Measurements from ENCODE around the gene TRMT2A. TPM values are rescaled to one million over a fixed set of nuclear protein-coding genes. Genes with fewer than 3 reads are reported as not detected.

TRMT2A gene
- total RNA-seq, 1 experiment from 2014 or later: 43.4 TPM

DNA sequence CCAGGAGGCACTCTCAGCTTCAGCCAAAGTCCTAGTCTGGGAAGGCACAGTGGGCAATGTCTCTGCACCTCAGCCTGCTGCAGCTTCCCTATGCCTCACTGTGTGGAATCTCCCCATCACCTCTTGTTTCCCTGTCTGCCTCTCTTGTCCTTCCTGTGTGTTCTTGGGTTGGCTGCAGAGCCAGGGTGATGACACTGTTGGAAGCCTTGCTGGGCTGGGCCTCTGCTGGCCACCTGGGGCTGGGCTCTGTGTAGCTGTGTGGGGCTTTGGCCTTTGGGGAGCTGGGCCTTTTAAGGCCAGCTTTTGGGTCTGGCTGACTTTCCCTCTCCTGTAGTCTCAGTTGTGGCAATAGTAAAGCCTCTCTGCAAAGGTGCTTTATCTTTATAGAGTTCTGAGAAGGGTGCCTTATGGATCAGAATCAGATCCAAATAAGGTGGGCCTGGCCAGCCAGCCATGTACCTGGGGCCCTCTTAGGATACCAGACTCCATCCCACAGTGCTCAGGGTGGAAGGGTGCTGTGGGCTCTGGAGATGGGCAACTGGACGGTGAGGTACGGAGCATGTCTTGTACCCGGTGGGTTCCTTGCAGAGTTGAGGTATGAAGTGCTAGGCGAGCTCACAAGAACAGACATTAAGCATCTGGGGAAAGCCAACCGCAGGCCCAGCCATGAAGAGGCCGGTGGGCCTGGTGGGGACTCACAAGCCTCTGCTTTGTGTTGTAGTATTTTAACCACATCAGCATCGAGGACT is 11.4 kb downstream of the TRMT2A start:
- Histone ChIP-seq H3K27me3 (no peaks in the 10 kb centered on the region), H3K9me3 (no peaks in the 10 kb centered on the region), H3K4me3 (no peak overlapping the region), H3K36me3 (peaks cover 91% of the 10 kb centered on the region)
- no peak for DNase-seq

DNA sequence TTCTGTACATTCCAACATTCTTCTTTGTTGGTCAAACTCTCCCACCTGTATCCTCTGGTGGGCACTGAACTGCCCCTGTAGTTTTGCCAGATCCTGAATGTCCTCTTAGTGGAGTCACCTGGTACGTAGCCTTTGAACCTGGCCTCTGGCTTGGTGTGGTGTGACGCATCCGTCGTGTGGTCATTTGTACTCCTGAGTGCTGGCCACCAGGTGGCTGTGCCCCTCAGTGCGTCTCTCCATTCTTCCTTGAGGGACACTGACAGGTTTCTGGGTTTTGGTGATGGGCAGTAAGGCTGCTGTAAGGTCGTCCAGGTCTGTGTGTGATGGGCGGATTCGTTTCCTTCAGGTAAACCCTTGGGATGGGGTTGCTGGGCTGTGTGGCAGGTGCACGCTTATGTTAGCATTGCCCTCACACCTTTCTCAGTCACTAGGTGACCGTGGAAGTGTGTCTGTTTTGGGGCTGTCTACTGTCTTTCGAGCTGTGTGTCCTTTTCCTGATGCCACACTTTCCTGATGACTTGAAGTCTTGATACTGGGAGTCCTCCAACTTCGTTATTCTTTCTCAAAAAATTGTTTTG is 14.7 kb downstream of the TRMT2A start:
- H3K36me3 ChIP-seq: peaks cover 93% of the 10 kb centered on the region
- H3K27me3 ChIP-seq: no peaks in the 10 kb centered on the region
- no peak for DNase-seq
- H3K9me3 ChIP-seq: no peaks in the 10 kb centered on the region
- H3K4me3 ChIP-seq: no peak overlapping the region

DNA sequence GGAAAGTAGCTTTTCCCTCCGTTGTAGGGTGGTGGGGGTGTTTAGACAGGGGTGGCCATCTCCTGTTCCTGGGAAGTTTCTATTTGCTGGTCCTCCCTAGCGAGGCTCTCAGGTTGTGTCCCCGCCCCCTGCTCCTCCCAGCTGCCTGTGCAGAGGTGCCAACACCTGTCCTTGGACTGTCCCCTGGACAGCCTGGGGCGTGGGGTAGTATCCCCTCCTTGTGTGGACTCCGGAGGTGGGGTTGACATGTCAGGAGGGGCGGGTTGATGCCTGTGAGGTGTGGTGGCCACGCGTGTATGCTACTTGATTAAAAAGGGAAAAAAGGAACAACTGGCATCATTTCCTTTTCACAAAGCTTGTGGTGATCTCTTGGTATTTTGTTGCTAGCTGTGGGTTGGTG is 15.4 kb downstream of the TRMT2A start:
- Histone ChIP-seq H3K36me3 (peaks cover 93% of the 10 kb centered on the region), H3K9me3 (no peaks in the 10 kb centered on the region; the same call in 1 of the 2 replicates), H3K4me3 (no peak overlapping the region), H3K27me3 (no peaks in the 10 kb centered on the region)
- no peak for DNase-seq

DNA sequence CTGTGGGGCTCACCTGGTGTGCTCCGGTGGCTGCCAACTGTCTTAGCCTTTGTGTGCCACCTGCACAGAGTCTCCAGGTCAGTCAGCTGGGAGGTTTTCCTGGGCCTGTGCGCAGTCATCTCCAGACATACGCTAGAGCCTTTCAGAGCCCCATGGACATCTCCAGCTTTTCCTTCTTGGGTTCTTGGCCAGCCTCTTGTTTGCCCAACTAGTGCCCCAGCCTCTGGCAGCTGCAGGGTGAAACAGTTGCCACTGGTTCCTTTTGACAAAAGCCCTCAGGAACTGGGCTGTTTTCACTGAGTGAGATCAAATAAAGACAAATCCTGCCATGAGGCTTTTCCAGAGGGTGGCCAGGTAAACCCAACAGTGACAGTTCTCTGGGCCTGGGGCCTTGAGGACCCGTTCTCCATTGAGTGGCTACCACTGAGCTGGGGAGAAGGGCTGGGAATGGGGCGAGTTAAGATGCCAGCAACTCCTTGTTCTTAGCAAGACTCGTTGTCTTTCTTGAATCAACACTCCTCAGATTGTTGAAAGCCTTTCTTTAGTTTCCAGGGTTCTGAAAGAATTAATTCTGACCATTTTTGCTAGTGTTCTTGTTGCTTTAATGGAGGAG is 17.8 kb downstream of the TRMT2A start:
- no peak for DNase-seq
- no peaks in the 10 kb centered on the region for H3K27me3 ChIP-seq
- H3K36me3 ChIP-seq: peaks cover 93% of the 10 kb centered on the region
- no peak overlapping the region for H3K4me3 ChIP-seq
- no peaks in the 10 kb centered on the region; the same call in 1 of the 2 replicates for H3K9me3 ChIP-seq

DNA sequence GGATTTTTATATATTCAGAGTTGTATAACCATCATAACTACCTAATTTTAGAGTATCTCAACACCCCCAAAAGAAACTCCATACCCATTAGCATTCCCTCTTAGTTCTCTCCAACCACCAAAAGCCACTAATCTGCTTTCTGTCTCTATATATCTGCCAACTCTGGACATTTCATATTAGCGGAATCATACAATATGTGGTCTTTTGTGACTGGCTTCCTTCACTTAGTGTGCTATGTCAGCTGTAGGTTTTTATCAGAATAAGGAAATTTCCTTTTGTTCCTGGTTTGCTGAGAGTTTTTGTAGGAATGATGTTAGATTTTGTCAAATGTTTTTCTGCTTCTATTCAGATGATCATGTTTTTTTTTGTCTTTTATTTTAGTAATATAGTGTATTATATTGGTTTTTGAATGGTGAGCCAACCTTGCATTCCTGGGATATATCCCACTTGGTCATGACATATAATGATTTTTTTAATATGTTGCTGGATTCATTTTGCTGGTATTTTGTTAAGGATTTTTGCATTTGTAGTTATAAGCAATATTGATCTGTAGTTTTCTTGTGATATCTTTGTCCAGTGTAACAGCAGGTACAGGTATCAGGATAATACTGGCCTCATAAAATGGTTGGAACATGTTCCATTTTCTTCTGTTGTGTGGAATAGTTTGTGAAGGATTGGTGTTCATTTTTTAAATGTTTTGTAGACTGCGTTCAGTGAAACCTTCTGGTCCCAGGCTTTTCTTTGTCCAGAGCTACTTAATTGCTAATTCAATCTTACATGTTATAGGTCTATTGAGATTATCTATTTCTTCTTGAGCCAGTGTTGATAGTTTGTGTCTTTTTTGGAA is 20.2 kb downstream of the TRMT2A start:
- no peaks in the 10 kb centered on the region for H3K27me3 ChIP-seq
- DNase-seq: no peak
- peaks cover 98% of the 10 kb centered on the region for H3K36me3 ChIP-seq
- H3K4me3 ChIP-seq: no peak overlapping the region
- no peaks in the 10 kb centered on the region; the same call in 1 of the 2 replicates for H3K9me3 ChIP-seq

DNA sequence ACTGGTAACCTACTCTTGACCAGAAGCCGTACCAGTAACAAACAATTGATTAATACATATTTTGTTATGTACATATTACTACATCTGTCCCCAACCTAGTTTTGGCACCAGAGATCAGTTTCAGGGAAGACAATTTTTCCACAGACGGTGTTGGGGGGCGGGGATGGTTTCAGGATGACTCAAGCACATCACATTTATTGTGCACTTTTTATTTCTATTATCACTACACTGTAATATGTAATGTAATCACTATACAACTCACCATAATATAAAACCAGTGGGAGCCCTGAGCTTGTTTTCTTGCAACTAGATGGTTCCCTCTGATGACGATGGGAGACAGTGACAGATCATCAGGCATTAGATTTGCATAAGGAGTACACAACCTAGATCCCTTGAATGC is 21.5 kb downstream of the TRMT2A start:
- Histone ChIP-seq H3K36me3 (peaks cover 98% of the 10 kb centered on the region), H3K9me3 (no peaks in the 10 kb centered on the region; the same call in 1 of the 2 replicates), H3K4me3 (no peak overlapping the region), H3K27me3 (no peaks in the 10 kb centered on the region)
- DNase-seq: no peak

DNA sequence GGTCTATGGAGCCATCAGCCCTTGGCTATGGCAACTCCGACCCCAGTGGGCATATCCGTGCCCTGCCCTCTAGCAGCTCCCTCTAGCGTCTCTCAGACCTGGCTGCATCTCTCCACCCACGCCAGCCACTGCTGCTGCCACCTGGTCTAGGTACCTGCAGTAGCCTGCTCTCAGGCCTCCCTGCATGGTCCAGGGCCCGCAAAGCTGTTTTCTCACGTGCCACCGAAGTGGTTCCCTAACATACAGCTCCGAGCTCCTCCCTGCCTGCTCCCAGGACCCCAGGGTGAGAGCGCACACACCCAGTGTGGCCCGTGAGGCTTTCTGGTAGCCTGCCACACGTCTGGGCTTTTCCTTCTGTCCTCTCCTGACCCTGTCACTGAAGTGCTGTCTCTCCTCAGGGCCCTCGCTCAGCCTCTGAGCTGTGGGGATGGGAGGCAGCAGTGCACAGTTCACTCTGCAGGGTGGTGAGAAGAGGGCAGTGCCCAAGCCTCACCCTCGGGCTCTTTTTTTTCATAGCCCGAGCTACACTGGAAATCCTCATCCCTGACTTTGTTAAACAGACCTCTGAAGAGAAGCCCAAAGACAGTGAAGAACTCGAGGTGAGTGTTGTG is 22.7 kb downstream of the TRMT2A start:
- Histone ChIP-seq H3K4me3 (no peak overlapping the region), H3K27me3 (no peaks in the 10 kb centered on the region), H3K36me3 (peaks cover 98% of the 10 kb centered on the region), H3K9me3 (no peaks in the 10 kb centered on the region; the same call in 1 of the 2 replicates)
- DNase-seq: no peak

DNA sequence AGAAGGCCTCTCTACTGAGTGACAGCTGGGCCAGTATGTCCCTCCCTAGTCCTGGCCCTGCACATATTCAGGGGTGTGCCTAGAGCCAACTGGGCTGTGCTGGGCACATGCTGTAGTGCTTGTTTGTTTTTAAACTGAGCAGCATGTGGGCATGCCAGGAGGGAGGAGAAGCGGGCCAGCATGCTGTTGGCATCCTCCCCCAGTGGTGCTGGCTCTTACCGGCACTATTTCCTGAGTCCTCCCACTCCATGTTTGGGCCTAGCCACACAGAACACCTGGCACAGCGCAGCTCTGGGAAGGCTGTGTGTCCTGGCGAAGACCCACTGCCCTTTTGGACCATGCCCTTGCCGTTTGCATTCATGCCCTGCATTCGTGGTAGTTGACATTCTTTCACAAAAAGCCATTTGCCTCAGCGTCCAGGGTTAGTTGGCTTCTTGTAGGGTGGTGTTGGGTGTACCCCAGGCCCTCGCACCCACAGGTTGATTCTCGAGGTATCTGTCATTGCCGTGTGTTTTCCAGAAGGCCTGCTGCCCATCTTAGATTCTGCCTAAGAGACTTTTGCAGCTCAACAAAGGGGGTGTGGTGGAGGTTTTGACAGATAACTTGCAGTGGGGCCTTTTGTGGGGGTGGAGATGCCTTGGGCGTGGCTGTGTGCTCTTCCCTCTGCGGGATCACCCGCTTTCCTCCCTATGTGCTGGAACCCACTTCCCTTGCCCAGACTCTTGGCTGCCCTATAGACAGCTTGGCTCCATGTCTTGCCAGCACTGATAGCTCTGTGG is 23.4 kb downstream of the TRMT2A start:
- Histone ChIP-seq H3K36me3 (peaks cover 97% of the 10 kb centered on the region), H3K9me3 (no peaks in the 10 kb centered on the region; the same call in 1 of the 2 replicates)
- DNase-seq: peak; percentile 50

DNA sequence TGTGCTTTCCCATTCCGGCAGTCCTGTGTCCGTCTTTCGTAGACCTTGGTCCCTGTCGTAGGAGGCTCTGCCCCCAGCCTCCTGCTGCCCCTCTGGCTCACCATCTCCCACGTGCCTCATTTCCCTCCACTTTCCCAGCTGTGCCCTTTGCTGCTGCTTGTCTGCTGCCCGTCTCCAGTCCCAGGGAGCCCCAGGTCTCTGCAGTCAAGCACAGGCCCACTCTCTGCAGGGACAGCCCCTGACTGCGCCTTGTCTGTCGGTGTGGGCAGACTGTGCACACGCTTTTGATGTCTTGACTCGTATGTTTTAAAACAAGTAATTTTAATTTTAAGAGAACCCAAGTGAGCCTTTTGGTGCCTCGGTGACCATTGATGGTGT is 24.6 kb downstream of the TRMT2A start:
- Histone ChIP-seq H3K36me3 (peaks cover 98% of the 10 kb centered on the region), H3K9me3 (no peaks in the 10 kb centered on the region; the same call in 1 of the 2 replicates), H3K27me3 (no peaks in the 10 kb centered on the region), H3K4me3 (no peak overlapping the region)
- no peak for DNase-seq

More for the DNA sequence above, 23.4 kb downstream of the TRMT2A start:
- Histone ChIP-seq H3K4me3 (no peak overlapping the region), H3K27me3 (no peaks in the 10 kb centered on the region)

DNA sequence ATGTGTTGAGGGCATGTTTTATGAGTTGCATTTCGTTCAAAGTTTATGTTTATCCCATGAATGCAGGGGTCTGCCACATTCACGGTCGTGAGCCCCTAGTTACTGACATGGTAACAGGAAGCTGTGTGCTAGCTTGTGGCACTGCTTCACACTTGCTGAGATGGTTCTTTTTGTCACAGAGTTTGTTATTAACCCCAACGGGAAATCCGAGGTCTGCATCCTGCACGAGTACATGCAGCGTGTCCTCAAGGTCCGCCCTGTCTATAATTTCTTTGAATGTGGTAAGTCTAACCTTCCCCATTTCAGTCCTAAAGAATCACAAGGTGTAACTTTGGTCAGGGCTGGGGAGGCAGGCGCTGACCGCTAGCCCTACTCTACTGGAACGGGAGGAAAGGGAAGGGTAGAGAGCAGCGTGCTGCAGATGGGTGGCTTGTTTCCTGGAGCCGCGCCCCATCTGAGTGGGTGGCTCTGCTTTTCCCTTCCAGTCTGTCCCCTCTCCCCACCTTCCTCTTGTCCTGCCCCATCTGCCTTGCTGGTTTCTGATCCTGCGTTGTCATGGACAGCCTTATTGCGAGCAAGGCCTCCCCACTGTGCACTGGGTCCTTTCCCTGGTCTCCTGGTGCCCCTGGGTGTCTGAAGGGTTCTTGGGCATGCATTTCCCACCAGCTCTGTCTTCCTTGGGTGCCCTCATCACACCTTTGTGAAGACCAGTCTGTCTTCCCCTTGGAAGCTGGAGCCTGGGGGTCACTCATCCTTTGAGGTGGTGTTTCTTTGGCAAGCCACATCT is 25.1 kb downstream of the TRMT2A start:
- no peak overlapping the region for H3K4me3 ChIP-seq
- H3K36me3 ChIP-seq: peaks cover 98% of the 10 kb centered on the region
- DNase-seq: no peak
- H3K9me3 ChIP-seq: no peaks in the 10 kb centered on the region; the same call in 1 of the 2 replicates
- H3K27me3 ChIP-seq: no peaks in the 10 kb centered on the region

DNA sequence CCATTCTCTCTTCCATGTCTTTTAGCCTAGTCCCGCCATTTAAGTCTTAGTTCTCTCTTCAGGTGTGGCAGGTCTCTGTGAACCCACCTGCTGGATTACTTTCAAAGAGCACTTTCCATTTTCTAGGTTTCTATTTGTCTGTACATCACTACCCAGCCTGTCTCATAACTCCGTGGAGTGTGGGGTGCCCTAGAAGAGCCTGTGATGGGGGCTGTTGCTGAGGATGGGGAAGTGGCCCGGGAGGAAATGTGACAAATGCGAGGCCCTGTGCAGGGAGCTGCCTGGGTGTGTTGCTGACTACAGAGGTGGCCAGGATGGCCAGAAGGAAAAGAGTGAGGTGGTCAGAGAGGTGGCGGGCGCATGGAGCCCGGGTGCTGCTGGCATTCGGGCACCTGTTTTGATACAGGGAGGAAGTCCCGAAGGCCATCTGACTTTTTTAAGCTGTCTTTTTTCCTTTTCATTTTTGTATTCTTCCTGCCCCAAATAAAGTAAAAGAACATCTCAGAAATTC is 26.2 kb downstream of the TRMT2A start:
- H3K27me3 ChIP-seq: no peaks in the 10 kb centered on the region
- no peak for DNase-seq
- H3K36me3 ChIP-seq: peaks cover 98% of the 10 kb centered on the region
- no peak overlapping the region for H3K4me3 ChIP-seq
- no peaks in the 10 kb centered on the region for H3K9me3 ChIP-seq

DNA sequence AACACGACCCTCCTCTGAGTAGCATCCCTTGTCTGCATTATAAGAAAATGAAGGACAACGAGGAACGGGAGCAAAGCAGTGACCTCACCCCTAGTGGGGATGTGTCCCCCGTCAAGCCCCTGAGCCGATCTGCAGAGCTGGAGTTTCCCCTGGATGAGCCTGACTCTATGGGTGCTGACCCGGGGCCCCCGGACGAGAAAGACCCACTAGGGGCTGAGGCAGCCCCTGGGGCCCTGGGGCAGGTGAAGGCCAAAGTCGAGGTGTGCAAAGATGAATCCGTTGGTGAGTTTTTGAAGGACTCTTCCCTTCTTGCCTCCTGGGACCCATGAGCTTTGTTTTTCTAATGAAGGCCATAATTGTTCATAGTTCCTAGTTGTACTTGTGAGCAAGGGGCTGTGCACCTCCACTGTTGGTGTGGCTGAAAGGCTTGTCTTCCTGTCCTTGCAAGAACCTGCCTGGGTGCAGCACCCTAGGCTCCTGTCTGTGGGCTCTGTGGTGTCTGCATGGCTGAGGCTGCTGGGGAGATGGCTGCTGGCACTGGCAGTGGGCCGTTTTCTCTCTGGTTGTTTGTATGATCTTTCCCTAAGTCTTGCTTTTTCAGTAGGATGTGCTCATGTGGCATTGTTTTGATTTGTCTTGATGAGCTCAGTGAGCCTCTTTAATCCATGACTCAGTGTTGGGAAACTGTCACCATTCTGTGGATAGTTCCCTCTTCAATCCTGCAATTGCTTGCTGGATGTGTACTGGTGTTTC is 26.9 kb downstream of the TRMT2A start:
- Histone ChIP-seq H3K27me3 (no peaks in the 10 kb centered on the region), H3K36me3 (peaks cover 98% of the 10 kb centered on the region), H3K9me3 (no peaks in the 10 kb centered on the region), H3K4me3 (no peak overlapping the region)
- DNase-seq: no peak

DNA sequence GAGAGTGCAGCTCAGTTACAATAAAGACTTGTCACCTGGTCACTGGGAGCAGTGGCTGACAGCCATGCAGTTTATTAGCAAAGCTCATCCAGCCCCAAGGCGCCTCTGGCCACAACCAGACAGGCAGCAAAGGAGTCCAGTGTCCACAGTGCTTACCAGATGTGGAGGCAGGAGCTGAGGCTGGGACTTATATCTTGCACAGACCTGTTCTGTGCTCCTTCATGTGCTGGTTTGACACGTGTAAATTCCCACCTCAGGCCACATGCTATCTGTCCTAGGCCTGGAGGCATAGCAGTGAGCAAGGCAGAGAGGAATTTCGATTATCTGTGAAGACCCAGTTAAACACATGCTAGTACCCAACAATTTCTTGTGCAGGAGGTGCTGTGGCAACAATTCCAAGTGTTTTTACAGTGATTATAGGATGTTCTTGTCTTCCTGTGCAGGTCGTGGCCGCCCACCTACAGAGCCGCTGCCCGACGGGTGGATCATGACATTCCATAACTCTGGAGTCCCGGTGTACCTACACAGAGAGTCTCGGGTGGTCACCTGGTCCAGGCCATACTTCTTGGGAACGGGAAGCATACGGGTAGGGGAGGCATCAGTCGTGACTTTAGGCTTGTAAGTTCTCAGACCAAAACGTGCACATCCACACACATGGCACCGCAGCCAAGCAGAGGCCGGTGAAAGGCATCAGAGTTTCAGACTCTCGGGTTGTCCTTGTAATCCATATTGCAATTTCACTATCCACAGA is 27.6 kb downstream of the TRMT2A start:
- no peaks in the 10 kb centered on the region for H3K27me3 ChIP-seq
- DNase-seq: no peak
- H3K4me3 ChIP-seq: no peak overlapping the region
- H3K36me3 ChIP-seq: peaks cover 97% of the 10 kb centered on the region
- H3K9me3 ChIP-seq: no peaks in the 10 kb centered on the region

DNA sequence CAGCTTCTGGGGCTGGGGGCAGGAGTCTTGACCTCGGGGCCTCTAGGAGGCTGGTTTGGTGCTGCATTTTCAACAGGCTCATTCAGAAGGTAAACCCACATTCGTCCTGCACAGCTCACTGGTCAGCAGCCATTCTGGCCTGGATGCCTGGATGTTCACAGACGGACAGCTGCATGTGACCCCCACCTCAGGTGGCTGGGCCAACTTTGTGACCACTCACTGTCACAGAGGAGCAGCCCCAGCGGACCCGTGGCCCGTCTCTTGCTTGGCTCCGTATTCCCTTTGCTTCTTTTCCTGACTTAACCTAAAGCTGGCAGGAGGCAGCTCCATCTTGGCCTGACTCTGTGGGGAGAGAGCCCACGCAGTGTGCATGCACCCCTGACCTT is 28.8 kb downstream of the TRMT2A start:
- peaks cover 86% of the 10 kb centered on the region for H3K36me3 ChIP-seq
- H3K9me3 ChIP-seq: no peaks in the 10 kb centered on the region
- DNase-seq: no peak
- no peak overlapping the region for H3K4me3 ChIP-seq
- no peaks in the 10 kb centered on the region for H3K27me3 ChIP-seq

Data from MG63 (cell line).